Stimulated activated CD4-positive, alpha-beta T cell treated with anti-CD3 and anti-CD28 coated beads, Interleukin-1b, Interleukin-23, amount 100 ng/mL, for 48 hours (primary cell): Measurements from ENCODE around the gene AMH.
A peak's percentile ranks its signal among the peaks of the same experiment; 100 is the strongest.

Experiments used
- DNase-seq: peaks from one replicate; pipeline ENCODE4 v3.0.0-alpha.2; 2020

The AMH gene

DNA sequence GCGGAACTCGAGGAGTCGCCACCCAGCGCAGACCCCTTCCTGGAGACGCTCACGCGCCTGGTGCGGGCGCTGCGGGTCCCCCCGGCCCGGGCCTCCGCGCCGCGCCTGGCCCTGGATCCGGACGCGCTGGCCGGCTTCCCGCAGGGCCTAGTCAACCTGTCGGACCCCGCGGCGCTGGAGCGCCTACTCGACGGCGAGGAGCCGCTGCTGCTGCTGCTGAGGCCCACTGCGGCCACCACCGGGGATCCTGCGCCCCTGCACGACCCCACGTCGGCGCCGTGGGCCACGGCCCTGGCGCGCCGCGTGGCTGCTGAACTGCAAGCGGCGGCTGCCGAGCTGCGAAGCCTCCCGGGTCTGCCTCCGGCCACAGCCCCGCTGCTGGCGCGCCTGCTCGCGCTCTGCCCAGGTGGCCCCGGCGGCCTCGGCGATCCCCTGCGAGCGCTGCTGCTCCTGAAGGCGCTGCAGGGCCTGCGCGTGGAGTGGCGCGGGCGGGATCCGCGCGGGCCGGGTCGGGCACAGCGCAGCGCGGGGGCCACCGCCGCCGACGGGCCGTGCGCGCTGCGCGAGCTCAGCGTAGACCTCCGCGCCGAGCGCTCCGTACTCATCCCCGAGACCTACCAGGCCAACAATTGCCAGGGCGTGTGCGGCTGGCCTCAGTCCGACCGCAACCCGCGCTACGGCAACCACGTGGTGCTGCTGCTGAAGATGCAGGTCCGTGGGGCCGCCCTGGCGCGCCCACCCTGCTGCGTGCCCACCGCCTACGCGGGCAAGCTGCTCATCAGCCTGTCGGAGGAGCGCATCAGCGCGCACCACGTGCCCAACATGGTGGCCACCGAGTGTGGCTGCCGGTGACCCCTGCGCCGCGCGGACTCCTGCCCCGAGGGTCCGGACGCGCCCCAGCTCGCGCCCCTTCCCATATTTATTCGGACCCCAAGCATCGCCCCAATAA, 2.3 kb downstream of the AMH start:
- no peak for DNase-seq

DNA sequence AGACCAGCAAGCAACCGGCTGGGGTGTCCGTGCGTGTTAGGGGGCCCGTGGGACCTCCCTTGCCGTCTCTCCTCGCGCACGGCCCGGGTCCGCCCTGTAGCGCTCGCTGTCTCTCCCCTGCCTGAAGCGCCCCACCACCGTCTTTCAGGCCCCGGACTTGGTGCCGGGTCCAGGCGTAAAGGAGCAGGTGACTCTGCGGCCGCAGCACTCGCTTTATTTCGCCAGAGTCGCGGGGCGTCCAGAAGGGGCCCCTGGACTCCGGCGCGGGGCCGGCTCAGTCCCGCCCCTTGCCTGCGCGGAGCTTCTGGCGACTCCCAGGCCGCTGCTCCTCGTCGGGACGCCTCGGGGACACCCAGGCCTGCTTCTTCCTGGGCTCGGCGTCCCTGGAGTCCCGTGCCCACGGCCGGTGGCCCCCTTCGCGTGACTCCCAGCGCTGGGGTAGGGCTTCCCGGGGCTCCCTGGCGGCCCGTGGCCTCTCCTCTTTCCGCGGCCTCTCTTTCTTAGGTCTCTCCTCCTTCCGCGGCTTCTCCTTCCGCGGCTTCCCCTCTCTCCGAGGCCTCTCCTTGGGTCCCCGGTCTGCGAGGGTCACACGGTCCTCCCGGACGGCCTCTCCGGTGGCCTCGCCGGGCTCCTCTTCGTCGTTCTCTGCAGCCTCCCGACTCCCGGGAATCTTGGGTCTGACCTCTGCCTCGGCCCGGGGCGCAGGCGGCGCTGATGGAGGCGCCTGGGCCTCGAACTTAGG, 3.1 kb downstream of the AMH start:
- no peak for DNase-seq

DNA sequence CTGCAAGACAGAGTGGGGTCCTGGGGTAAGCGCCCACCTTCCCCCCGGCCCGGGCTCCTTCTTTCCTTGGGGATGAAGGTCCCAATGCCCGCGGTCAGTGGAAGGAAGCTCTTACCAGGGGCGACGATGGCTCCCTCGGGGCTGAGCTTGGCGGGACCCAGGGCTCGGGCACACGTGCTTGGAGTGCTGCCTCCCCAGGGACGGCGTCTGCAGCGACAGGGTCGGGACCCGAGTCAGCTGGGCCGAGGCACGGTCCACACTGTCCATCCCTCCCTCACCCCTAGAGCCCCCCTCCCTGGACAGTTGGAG, 3.6 kb downstream of the AMH start:
- no peak for DNase-seq

DNA sequence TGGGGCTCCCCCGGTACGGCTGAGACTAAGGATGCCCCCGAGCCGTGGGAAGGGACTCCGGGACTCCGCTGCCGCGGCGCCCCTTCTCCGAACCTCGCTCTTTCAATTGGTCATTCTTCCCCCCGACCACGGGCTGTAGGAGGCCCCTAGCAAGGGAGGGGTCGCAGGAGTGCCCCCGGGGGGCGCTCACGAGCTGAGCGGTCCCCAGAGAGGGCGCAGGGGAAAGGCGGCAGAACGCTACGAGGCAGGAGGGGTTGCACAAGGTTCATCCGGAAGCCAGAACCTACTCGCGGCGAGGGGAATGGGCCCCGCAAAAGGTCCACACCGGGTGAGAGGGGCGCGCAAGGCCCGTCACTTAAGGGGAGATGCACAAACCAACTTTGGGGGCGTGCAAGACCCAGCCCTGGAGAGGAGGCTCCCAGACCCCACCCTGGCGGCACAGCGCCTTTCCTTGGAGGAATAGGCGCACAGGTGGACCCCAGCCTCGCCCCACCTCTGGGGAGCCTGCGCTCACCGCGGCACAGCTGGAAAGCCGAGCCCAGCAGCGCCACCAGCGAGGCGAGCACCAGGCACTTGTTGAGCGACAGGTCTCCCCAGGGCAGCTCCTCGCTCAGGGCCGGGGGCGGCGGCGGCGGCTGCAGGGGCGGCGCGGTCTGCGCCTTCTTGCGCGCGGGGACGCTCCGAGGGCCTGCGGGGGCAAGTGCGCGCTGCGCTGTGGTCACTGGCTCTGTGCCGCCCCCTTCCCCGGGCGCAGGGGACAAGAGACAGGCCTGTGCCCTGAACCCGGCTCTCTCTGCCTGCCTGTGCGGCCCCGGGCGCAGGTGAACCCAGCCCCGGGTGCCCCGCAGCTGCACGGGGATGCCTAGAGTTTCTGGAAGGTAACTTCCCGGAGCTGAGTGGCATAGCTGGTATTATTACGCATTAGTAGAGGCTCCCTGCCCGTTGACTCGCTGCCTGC, 4.3 kb downstream of the AMH start:
- no peak for DNase-seq

DNA sequence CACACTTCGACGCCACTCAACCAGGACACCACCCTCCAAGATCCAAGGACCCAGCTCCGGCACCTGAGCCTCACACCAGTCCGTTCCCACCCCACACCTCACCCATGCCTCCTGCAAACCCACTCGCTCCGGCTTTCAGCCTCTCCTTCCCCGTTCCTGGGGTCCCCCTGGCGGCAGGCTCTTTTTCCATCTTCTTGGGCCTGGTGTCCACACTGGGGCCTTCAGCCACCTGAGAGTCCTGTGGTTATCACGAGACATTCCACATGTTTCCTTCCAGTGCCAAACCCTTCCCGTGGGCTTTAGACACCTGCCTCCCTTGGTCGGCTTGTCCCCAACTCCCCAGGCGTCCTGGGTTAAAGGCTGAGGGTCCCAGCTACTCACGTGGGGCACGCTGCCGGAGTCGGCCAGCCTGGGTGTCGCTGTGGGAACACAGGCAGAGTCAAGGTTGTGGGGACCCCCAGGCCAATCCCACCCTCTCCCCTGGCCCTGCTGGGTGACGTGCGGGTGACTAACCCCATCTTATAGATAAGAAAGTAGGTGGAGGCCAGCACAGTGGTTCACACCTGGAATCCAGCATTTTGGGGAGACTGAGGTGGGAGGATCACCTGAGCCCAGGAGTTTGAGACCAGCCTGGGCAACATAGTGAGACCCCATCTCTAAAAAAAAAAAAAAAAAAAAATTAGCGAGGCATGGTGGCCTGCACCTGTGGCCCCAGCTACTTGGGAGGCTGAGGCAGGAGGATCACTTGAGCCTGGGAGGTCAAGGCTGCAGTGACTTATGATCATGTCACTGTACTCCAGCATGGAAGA, 5.1 kb downstream of the AMH start:
- no peak for DNase-seq

DNA sequence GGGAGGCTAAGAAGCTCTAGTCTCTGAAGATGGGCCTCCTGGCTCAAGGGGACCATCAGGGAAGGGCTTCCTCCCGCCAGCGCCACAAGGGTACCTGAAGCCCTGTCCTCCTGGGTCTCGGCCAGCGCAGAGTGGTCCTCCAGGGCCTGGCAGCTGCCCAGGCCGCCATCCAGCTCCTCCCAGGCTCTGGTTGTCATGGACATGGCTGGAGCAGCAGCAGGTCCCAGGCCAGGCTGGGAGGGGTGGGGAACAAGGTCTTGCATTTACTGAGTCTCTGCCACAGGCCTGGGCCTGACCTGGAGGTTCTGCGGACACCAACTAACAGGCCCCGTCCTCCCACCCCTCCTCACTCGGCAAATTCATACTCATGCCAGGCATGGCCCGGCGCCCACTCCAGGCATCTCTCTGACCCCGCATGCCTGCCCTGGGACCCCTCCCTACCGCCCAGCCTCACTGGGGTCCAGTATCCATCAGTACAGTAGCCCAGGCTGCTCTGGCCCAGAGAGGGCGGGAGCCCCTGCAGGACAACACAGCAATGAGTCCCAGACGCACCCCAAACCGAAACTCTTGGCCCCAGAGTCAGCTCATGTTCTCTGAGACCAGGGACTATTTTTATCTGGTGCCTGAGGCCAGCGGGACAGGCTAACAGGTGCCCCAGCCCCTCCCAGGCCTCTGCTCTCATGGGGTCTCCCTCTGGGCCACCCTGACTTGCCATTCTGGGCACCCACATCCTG, 6.2 kb downstream of the AMH start:
- no peak for DNase-seq

DNA sequence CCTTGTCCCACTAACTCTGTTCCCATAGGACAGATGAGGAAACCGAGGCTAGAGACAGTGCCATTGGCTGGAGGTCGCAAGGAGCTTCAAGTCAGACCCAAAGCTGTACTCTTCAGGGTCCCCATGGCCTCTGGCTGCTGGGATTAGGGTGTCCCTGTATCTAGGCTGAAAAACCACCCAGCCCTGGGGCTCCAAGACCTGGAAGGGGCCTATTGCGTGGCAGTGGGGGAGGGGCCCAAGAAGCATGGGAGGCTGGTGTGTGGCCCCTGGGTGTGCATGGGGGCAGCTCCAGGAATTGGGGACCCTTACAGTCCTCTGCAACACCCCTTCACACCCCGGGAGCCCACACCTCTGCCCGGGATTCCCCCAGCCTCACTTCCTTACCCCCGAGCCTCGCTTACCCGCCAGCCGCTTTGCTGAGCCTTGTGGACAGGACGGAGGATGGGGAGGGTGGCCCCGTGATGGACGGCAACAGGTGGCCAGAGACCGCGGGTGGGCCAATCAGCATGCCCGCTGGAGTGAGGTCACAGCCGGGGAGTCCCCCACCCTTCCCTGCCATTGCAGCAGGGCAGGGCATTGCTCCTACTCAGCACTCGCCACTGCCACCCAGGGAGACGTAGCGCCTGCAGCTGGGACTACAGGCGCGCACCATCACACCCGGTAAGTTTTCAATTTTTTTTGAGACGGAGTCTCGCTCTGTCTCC, 7.0 kb downstream of the AMH start, which contains the start of gene JSRP1:
Gene JSRP1, minus strand, starts transcription at position 436 of the 704 bp plus-strand sequence. CDS start 1,103 bp downstream, outside the sequence.
- DNase-seq, result no peak

DNA sequence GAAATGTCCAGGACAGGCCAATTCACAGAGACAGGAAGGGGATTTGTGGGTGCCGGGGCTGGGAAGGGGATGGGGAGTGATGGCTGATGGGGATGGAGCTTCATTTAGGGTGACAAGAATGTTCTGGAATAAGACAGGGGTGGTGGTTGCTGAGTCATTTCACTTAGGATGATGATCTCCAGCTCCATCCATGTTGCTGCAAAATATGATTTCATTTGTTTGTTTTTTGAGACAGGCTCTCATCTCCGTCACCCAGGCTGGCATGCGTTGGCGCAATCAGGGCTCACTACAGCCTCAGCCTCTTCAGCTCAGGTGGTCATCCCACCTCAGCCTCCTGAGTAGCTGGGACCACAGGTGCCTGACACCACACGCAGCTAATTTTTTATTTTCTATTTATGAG, 10.2 kb downstream of the AMH start:
- DNase-seq, result no peak

DNA sequence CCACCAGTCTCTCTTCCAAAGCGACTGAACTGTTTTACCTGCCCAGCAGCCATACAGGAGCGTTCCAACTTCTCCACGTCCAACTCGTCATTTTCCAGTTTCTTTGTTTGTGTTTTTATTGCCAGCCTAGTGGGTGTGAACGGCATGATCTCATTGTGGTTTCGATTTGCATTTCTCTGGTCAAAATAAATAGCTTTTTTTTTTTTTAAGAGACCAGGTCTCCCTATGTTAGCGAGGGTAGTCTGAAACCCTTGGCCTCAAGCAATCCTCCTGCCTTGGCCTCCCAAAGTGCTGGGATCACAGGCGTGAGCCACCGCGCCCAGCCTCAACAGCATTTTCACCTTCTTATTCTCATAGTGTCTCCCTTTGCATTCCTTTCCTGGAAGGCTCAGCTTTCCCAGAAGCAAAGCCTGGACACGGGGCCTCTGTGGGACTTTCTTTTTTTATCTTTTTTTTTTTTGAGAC, 11.2 kb downstream of the AMH start:
- no peak for DNase-seq

DNA sequence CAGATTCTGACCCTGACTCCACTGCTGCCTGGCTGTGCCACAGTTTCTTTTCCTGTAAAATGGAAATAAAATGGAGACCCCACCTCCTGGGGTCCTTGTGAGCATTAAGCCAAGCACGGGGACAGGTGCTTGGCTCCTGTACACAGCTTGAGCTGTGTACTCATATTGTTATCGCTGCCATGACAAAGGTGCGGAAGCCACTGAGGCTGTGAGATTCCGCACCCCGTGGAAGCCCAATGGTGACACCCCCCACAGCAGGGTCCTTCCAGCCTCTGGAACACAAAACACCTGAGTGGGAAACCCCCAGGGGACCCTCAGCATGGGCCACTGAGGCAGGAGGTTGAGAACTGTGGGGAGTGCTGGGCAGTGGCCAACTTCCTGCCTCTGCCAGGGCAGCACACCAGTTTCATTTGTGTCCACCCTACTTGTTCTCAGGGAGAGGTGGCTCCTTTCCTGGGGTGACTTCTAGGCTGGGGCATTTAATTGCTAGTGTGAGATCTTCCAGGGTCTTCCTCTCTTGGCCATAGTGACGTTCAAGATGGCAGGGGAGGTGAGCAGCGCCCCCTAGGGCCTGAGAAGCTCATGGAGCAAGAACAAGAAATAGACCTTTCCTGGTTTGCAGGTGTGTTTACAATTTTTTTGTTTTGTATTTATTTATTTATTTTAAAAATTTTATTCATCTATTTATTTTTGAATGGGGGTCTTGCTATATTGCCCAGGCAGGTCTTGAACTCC, 12.5 kb downstream of the AMH start:
- peak; percentile 55 for DNase-seq

DNA sequence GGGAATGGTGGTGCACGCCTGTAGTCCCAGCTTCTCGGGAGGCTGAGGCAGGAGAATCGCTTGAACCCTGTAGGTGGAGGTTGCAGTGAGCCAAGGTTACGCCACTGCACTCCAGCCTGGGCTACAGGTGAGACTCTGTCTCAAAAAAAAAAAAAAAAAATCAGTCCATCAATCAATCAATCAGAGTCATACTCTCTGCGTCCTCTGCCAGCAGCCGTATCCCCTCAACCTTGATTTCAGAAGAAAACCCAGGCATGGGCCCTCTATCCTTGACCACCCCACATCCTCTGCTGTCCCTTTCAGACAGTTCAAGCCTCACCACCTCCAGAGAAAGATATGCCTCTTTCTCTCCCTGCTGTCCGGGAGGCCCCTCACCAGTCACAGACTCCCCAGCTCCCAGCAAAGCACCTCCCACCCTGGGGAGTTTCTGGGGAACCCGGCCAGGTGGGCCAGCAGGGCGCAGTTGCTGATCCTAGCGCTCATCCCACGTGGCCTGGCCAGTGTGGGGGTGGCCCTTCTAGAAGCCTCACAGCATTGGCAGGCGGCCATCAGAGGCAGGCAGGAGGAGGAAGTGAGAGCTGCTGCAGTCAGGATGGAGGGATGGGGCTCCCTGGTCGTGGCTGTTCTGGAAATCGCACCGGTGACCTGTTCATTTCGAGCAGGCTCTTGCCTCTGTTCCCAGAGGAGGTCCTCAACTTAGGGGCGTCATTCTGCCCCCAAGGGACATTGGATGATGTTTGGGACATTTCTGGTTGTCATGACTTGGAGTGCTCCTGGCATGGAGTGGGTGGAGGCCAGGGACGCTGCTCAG, 17.3 kb downstream of the AMH start:
- DNase-seq, result no peak

DNA sequence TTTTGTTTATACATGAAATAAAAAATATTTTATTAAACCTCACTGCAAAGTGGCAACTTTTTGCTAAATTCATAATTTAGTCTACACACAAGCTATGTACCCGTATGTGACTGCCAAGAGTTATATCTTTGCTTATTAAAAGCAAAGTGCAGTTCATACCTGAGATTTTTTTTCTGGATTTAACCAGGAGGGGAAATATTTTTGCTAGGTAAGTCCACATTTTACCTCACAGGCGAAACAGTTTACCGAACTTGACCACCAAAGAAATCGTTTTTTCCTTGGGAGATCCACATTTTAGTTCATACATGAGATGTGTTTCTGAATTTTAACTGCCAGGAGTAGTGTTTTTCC, 19.3 kb downstream of the AMH start:
- DNase-seq, result no peak

DNA sequence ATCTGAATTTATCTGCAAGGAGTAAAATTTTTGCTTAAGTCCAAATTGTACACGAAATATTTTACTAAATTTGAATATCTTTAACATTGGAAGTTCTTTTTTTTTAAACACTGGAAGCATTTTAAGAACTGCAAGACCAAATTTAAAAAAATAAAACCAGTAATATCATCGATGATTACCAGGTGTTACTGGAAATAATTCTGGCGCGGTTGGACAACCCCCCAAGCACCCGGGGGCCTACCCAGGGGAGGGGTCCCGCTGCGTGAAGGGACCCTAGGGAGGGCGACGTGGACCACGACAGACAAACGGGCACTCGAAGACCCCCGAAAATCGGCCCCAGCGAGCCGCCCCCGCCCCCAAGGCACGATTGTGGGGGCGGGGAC, 19.7 kb downstream of the AMH start:
- DNase-seq, result no peak

DNA sequence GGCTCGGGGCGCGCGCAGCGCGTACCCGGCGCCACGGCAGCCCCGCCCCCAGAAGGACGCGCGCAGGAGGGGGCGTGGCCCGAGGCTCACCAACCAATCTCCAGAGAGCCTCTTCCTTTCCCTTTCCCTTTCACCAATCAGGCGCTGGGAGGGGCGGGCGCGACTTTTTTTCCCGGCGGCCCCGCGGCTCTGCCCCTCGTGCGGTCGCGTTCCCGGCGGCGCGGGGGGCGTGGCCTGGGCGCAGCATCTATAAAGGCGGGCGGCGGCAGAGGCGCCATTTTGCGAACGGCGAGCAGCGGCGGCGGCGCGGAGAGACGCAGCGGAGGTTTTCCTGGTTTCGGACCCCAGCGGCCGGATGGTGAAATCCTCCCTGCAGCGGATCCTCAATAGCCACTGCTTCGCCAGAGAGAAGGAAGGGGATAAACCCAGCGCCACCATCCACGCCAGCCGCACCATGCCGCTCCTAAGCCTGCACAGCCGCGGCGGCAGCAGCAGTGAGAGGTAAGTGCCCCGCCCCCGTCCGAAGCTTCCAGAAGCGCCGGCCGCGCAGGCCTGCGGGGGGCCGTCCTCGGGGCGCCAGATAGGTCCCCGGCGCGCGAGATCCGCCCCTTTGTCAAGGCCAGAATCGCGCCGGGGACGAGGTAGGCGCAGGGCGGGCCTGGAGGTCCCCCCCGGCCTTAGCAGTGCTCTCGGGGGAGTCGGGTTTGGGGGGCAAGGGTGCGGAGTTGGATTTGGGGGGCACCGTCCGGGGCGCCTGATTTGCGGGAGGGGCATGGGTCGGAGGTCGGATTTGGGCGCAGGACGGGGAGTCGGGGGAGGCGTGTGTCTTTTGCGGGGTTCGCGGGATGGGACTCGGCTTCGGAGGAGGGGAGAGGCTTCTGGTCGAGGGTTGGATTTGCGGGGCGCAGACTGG, 20.4 kb downstream of the AMH start:
- peak; percentile 99 for DNase-seq

DNA sequence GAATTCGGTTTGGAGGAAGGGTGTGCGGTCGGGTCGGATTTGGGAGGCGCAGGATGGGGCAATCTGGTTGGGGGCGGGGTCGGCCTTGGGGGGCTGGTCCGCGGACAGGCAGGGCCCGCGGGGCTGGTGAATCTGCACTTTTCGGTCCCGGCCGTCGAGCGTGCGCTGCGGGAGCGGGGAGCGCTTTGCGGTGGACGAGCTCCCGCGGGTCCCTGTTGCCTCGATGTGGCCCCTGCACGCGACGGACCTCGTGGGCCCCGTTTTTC, 21.0 kb downstream of the AMH start:
- no peak for DNase-seq

DNA sequence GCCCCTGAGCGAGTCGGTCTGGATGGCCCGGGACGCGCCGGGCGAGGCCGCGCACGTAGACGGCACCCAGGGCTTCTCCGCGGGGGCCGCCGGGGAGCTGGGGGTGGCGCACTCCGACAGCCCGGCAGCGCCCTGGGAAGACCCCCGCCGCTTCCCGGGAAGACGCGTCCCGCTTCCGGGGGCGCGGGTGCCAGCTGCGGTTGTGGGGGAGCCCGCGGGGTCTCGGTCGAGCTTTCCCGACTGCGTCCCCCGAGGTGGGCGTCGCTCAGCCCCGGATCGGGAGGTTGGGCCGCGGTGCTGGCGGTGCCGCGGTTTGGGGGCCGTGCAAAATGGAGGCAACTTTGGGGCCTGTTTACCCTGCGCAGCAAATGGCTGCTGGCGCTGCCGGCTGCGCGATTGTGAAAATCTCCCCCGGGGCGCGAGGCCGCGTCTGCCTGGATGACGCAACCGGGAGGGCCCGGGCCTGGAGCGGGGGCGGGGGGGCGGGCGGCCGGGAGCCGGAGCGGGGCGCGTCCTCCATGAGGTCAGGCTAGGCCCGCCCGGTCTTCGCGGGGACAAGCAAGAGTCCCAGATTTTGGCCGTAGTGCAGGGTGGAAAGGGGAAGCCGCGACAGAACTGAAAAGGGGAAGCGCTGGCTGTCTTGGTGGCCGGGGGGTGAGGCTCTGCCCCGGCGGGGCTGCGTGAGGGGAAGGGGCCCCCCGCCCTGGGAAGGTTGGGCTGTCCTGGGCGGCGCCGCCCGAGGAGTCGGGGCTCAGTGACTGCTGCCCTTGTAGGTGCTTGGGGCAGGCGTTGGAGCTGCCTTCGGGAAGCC, 21.5 kb downstream of the AMH start:
- DNase-seq, result peak; percentile 80
